Neural cell (in vitro differentiated cells): Measurements from ENCODE around the gene TNNI3. TPM values are rescaled to one million over a fixed set of nuclear protein-coding genes. Genes with fewer than 3 reads are reported as not detected.

ENCODE experiments used
- H2AFZ ChIP-seq: fragments of 200-600, 300-800 bp; sonication (generic), shearing (Covaris generic); 2 replicates; pipeline ENCODE4 v1.6.0; 2014; ENCODE audit warnings: low read depth, mild to moderate bottlenecking, antibody characterized with exemption, low read length, moderate library complexity
- H3F3A ChIP-seq: fragments of 200-600 bp; shearing (Covaris generic); 2 replicates; pipeline ENCODE4 v1.6.1; 2016; ENCODE audit warnings: mild to moderate bottlenecking, moderate library complexity, mixed read lengths, antibody characterized with exemption, low read length; ENCODE audit not compliant: insufficient read depth, poor library complexity, severe bottlenecking
- H3K27ac ChIP-seq: fragments of 200-600, 300-800 bp; sonication (generic), shearing (Covaris generic); 2 replicates; pipeline ENCODE4 v1.5.1; 2014; ENCODE audit warnings: mild to moderate bottlenecking, low read length, moderate library complexity
- H3K27me3 ChIP-seq: fragments of 300-800, 200-600 bp; sonication (generic), shearing (Covaris generic); 2 replicates; pipeline ENCODE4 v1.6.0; 2014; ENCODE audit warnings: mild to moderate bottlenecking, low read depth, low read length, moderate library complexity; ENCODE audit not compliant: insufficient read depth
- H3K36me3 ChIP-seq: fragments of 300-800, 200-600 bp; sonication (generic), shearing (Covaris generic); 2 replicates; pipeline ENCODE4 v1.5.1; 2014; ENCODE audit warnings: mild to moderate bottlenecking, antibody characterized with exemption, low read length, moderate library complexity; ENCODE audit not compliant: insufficient read depth
- H3K4me2 ChIP-seq: fragments of 300-800, 200-600 bp; sonication (generic), shearing (Covaris generic); 2 replicates; pipeline ENCODE4 v1.6.0; 2014; ENCODE audit warnings: mild to moderate bottlenecking, low read length
- H3K4me3 ChIP-seq: fragments of 300-800, 200-600 bp; sonication (generic), shearing (Covaris generic); 2 replicates; pipeline ENCODE4 v1.5.1; 2014; ENCODE audit warnings: mild to moderate bottlenecking, low read length, moderate library complexity
- H3K79me2 ChIP-seq: fragments of 200-600 bp; shearing (Covaris generic); replicated peaks from 2 replicates; pipeline ENCODE4 v1.6.0; 2014; ENCODE audit warnings: mild to moderate bottlenecking, low read length, moderate library complexity; ENCODE audit not compliant: insufficient read depth
- H3K9ac ChIP-seq: fragments of 300-800, 200-600 bp; sonication (generic), shearing (Covaris generic); 2 replicates; pipeline ENCODE4 v1.6.1; 2016; ENCODE audit warnings: mild to moderate bottlenecking, low read length, mixed read lengths
- H3K9me2 ChIP-seq: fragments of 200-600 bp; shearing (Covaris generic); 2 replicates; pipeline ENCODE4 v1.6.1; 2016; ENCODE audit warnings: mild to moderate bottlenecking, low read length, mixed read lengths; ENCODE audit not compliant: insufficient read depth
- H3K9me3 ChIP-seq: fragments of 200-600, 300-800 bp; sonication (generic), shearing (Covaris generic); 2 replicates; pipeline ENCODE4 v1.6.1; 2016; ENCODE audit warnings: mild to moderate bottlenecking, mixed run types, low read length, moderate library complexity, mixed read lengths
- H4K20me1 ChIP-seq: fragments of 200-600 bp; shearing (Covaris generic); 2 replicates; pipeline ENCODE4 v1.6.1; 2016; ENCODE audit warnings: mild to moderate bottlenecking, mixed run types; ENCODE audit not compliant: insufficient read depth
- CTCF ChIP-seq: fragments of 450-650 bp; IDR thresholded peaks from 2 replicates; pipeline ENCODE4 v1.5.1; 2014; ENCODE audit warnings: antibody characterized with exemption, mild to moderate bottlenecking, moderate library complexity; ENCODE audit not compliant: poor library complexity, severe bottlenecking
- EP300 ChIP-seq: fragments of 450-650 bp; conservative IDR thresholded peaks from 2 replicates; pipeline ENCODE4 v1.6.1; 2014; ENCODE audit warnings: antibody characterized with exemption, mild to moderate bottlenecking, moderate library complexity; ENCODE audit not compliant: poor library complexity, severe bottlenecking
- EZH2 ChIP-seq: fragments of 200-600, 300-800 bp; shearing (Covaris generic), sonication (generic); IDR thresholded peaks from 2 replicates; pipeline ENCODE4 v1.6.1; 2014; ENCODE audit warnings: antibody characterized with exemption, low read length, borderline replicate concordance, mild to moderate bottlenecking; ENCODE audit not compliant: insufficient read depth, poor library complexity, severe bottlenecking
- MXI1 ChIP-seq: fragments of 450-650 bp; conservative IDR thresholded peaks from 2 replicates; pipeline ENCODE4 v1.6.1; 2014; ENCODE audit warnings: antibody characterized with exemption, mild to moderate bottlenecking; ENCODE audit not compliant: poor library complexity, severe bottlenecking
- POLR2AphosphoS5 ChIP-seq: IDR thresholded peaks from 2 replicates; pipeline ENCODE4 v1.6.1; 2012
- RAD21 ChIP-seq: fragments of 450-650 bp; conservative IDR thresholded peaks from 2 replicates; pipeline ENCODE4 v1.6.1; 2014; ENCODE audit warnings: antibody characterized with exemption, mild to moderate bottlenecking, moderate library complexity
- REST ChIP-seq: IDR thresholded peaks from 2 replicates; pipeline ENCODE4 v1.6.1; 2012; ENCODE audit warnings: borderline replicate concordance
- SMC3 ChIP-seq: fragments of 450-650 bp; conservative IDR thresholded peaks from 2 replicates; pipeline ENCODE4 v1.6.1; 2014; ENCODE audit warnings: antibody characterized with exemption, mild to moderate bottlenecking, moderate library complexity; ENCODE audit not compliant: poor library complexity
- TAF1 ChIP-seq: IDR thresholded peaks from 2 replicates; pipeline ENCODE4 v1.6.1; 2012; ENCODE audit warnings: low read depth
- polyA plus RNA-seq: library from polyadenylated mRNA; depleted of rRNA; stranded (reverse); fragments of >200 nt; gene quantifications from 2 replicates; pipeline ENCODE4 v1.2.3, GENCODE V29; 2014

Gene TNNI3
- polyA plus RNA-seq, 1 donor from 2014 or later, result 22.5 TPM

- Histone ChIP-seq H4K20me1 (no peaks in the 10 kb centered on the region), H3F3A (no peaks in the 10 kb centered on the region), H3K9me2 (no peaks in the 10 kb centered on the region), H2AFZ (no peak overlapping the region), H3K9ac (no peak overlapping the region), H3K9me3 (no peaks in the 10 kb centered on the region), H3K36me3 (no peaks in the 10 kb centered on the region), H3K27ac (no peak overlapping the region), H3K4me2 (no peak overlapping the region), H3K27me3 (no peaks in the 10 kb centered on the region), H3K4me3 (no peak overlapping the region), H3K79me2 (no peaks in the 10 kb centered on the region)
- TF ChIP-seq CTCF, result no peak
- TF ChIP-seq REST, result no peak
- TF ChIP-seq RAD21, result no peak
- no peak for TF ChIP-seq SMC3
- no peak for TF ChIP-seq MXI1
Observed at GRCh38 chr19:55132453-55133129, 24.9 kb downstream of the TNNI3 start.

GRCh38 chr19:55131421-55131820, 26.1 kb downstream of the TNNI3 start:
- Histone ChIP-seq H4K20me1 (no peaks in the 10 kb centered on the region), H3K9ac (no peak overlapping the region), H3F3A (no peaks in the 10 kb centered on the region), H2AFZ (no peak overlapping the region), H3K27me3 (no peaks in the 10 kb centered on the region), H3K9me2 (no peaks in the 10 kb centered on the region), H3K79me2 (no peaks in the 10 kb centered on the region), H3K27ac (no peak overlapping the region), H3K4me3 (no peak overlapping the region), H3K36me3 (no peaks in the 10 kb centered on the region), H3K9me3 (no peaks in the 10 kb centered on the region), H3K4me2 (no peak overlapping the region)
- TF ChIP-seq REST (no peak), POLR2AphosphoS5 (no peak), RAD21 (no peak), EP300 (no peak), TAF1 (no peak), MXI1 (no peak), EZH2 (no peak), SMC3 (no peak), CTCF (no peak)
